Endodermal cell (in vitro differentiated cells): ENCODE results near the gene RNF223. TPM values are rescaled to one million over a fixed set of nuclear protein-coding genes. Genes with fewer than 3 reads are reported as not detected.

Experiments used
- DNase-seq: peaks from one replicate; pipeline ENCODE4 v3.0.0-alpha.2; 2017
- H3K27ac ChIP-seq: 2 replicates; pipeline ENCODE4 v1.5.1; 2013; ENCODE audit warnings: mild to moderate bottlenecking, low read depth, low read length, moderate library complexity
- H3K27me3 ChIP-seq: 2 replicates; pipeline ENCODE4 v1.6.1; 2013; ENCODE audit warnings: mild to moderate bottlenecking, low read length, moderate library complexity; ENCODE audit not compliant: insufficient read depth, control insufficient read depth, poor library complexity, severe bottlenecking
- H3K36me3 ChIP-seq: 2 replicates; pipeline ENCODE4 v1.7.0; 2013; ENCODE audit warnings: mild to moderate bottlenecking, low read length, moderate library complexity; ENCODE audit not compliant: control insufficient read depth, insufficient read depth
- H3K4me1 ChIP-seq: one replicate; pipeline ENCODE4 v1.7.0; 2013; ENCODE audit warnings: low read length; ENCODE audit not compliant: control insufficient read depth, insufficient read depth
- H3K4me3 ChIP-seq: 2 replicates; pipeline ENCODE4 v1.5.1; 2013; ENCODE audit warnings: mild to moderate bottlenecking, low read length, moderate library complexity
- H3K9ac ChIP-seq: 2 replicates; pipeline ENCODE4 v1.6.1; 2013; ENCODE audit warnings: mild to moderate bottlenecking, low read length, moderate library complexity; ENCODE audit not compliant: poor library complexity, severe bottlenecking; ENCODE audit errors: extremely low read depth
- H3K9me3 ChIP-seq: 2 replicates; pipeline ENCODE4 v1.6.1; 2013; ENCODE audit warnings: mild to moderate bottlenecking, low read length, moderate library complexity; ENCODE audit not compliant: control insufficient read depth
- H3K27ac Mint-ChIP-seq: 2 replicates; pipeline ENCODE4 v1.8.0; 2020; ENCODE audit warnings: mixed read lengths
- H3K27me3 Mint-ChIP-seq: 2 replicates; pipeline ENCODE4 v1.8.0; 2021; ENCODE audit warnings: mild to moderate bottlenecking, mixed read lengths; ENCODE audit not compliant: insufficient read depth
- H3K36me3 Mint-ChIP-seq: 2 replicates; pipeline ENCODE4 v1.8.0; 2020; ENCODE audit warnings: low read depth, mixed read lengths
- H3K4me1 Mint-ChIP-seq: 2 replicates; pipeline ENCODE4 v1.8.0; 2020; ENCODE audit warnings: mixed read lengths
- H3K4me3 Mint-ChIP-seq: 2 replicates; pipeline ENCODE4 v1.8.0; 2020; ENCODE audit warnings: mild to moderate bottlenecking, moderate library complexity, mixed read lengths
- H3K9me3 Mint-ChIP-seq: 2 replicates; pipeline ENCODE4 v1.8.0; 2020; ENCODE audit warnings: mild to moderate bottlenecking, mixed read lengths
- CTCF ChIP-seq: fragments of 200-600 bp; sonication (generic); conservative IDR thresholded peaks from 2 replicates; pipeline ENCODE4 v1.5.0; 2021; ENCODE audit warnings: antibody characterized with exemption, mild to moderate bottlenecking
- WGBS, 2 experiments: methylation state at CpG; one replicate each; pipeline versions ENCODE4 v1.1.5 to v1.1.7; 2013; ENCODE audit warnings: missing lambda C conversion rate in 2 of 2, mixed read lengths in 1 of 2; ENCODE audit not compliant: insufficient coverage in 1 of 2, insufficient read length in 1 of 2; 5-methylcytosine and 5-hydroxymethylcytosine counted together
- total RNA-seq, 2 donors: library from RNA; stranded (reverse); fragmentation: NEBNext Ultra II Directional in 1 of 2; extraction: Animal tissue kit (Norgen Biotek cat#: 25700) in 1 of 2; gene quantifications; 2 replicates in 1 of 2; 3 replicates in 1 of 2; pipeline ENCODE4 v1.2.1, GENCODE V29; 2021

RNF223 gene
- total RNA-seq, 2 donors from 2014 or later, result not detected

- no peaks in the 10 kb centered on the region for H3K36me3 Mint-ChIP-seq
- H3K27ac ChIP-seq, result no peak overlapping the region
- H3K4me1 Mint-ChIP-seq, result peaks cover 2% of the 10 kb centered on the region
- peaks cover 26% of the 10 kb centered on the region for H3K27me3 ChIP-seq
- no peak overlapping the region for H3K4me3 ChIP-seq
- H3K9me3 ChIP-seq, result no peaks in the 10 kb centered on the region
- DNase-seq, result no peak
- peaks cover 2% of the 10 kb centered on the region for H3K9me3 Mint-ChIP-seq
- no peaks in the 10 kb centered on the region for H3K36me3 ChIP-seq
- no peak overlapping the region for H3K4me3 Mint-ChIP-seq
- H3K4me1 ChIP-seq, result no peaks in the 10 kb centered on the region
- no peak overlapping the region for H3K27ac Mint-ChIP-seq
- peaks cover 23% of the 10 kb centered on the region for H3K27me3 Mint-ChIP-seq
- WGBS, 2 experiments, result 79 to 82% methylated on average over 9 to 13 of the region's 15 CpGs
- TF ChIP-seq CTCF, result no peak
- no peak overlapping the region for H3K9ac ChIP-seq
These were observed 47.5 kb upstream of the RNF223 start for GRCh38 chr1:1121611-1122077.

DNA sequence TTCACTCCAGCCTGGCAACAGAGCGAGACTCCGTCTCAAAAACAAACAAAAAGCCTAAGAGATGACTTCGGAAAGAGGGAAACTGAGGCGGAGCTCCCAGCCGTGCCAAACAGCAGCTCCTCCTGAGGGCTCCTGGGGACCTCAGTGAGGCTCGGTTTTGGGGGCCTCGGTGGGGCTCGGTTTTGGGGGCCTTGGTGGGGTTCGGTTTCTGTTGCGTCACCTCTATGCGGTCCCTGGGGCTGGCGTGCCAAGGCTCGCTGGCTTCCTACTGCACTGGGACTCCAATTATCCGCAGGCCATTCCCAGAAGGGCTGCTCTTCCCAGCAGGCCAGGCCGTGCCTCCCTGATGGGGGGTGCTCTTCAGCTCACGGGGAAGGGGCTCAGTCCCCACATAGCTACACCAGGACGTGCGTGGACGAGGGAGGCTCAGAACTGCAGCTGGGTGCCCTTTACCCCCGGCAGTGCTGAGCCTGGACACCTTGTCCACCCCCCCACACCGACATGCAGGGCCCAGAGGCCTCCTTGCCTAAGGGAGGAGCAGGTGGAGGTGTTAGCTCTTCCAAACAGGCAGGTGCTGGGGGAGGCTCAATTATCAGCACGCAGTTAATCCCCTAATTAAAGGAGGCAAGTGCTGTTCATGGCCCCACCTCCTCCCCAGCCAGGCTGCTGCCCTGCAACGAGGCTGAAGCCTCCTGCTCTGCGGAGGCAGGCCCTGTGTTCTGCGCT, 46.9 kb upstream of the RNF223 start:
- H3K27me3 ChIP-seq, result peaks cover 26% of the 10 kb centered on the region
- TF ChIP-seq CTCF, result no peak
- H3K9ac ChIP-seq, result no peak overlapping the region
- no peak overlapping the region for H3K4me3 Mint-ChIP-seq
- no peak overlapping the region for H3K27ac Mint-ChIP-seq
- no peaks in the 10 kb centered on the region for H3K36me3 ChIP-seq
- H3K9me3 ChIP-seq, result no peaks in the 10 kb centered on the region
- H3K4me1 ChIP-seq, result no peaks in the 10 kb centered on the region
- H3K27me3 Mint-ChIP-seq, result peaks cover 23% of the 10 kb centered on the region
- H3K4me3 ChIP-seq, result no peak overlapping the region
- WGBS, 2 experiments, result 88 to 97% methylated on average over 17 to 24 of the region's 25 CpGs
- H3K9me3 Mint-ChIP-seq, result peaks cover 2% of the 10 kb centered on the region
- H3K36me3 Mint-ChIP-seq, result no peaks in the 10 kb centered on the region
- no peak overlapping the region for H3K27ac ChIP-seq
- peaks cover 2% of the 10 kb centered on the region for H3K4me1 Mint-ChIP-seq
- peak; percentile 38 for DNase-seq

- no peak overlapping the region for H3K4me3 Mint-ChIP-seq
- Histone ChIP-seq H3K4me3 (no peak overlapping the region), H3K27me3 (peaks cover 26% of the 10 kb centered on the region), H3K9ac (no peak overlapping the region), H3K27ac (no peak overlapping the region), H3K36me3 (no peaks in the 10 kb centered on the region), H3K4me1 (no peaks in the 10 kb centered on the region), H3K9me3 (no peaks in the 10 kb centered on the region)
- 68 to 86% methylated on average over 7 to 16 of the region's 16 CpGs for WGBS, 2 experiments
- TF ChIP-seq CTCF, result no peak
- peaks cover 23% of the 10 kb centered on the region for H3K27me3 Mint-ChIP-seq
- H3K36me3 Mint-ChIP-seq, result no peaks in the 10 kb centered on the region
- H3K4me1 Mint-ChIP-seq, result peaks cover 2% of the 10 kb centered on the region
- peak; percentile 39 for DNase-seq
- H3K9me3 Mint-ChIP-seq, result peaks cover 2% of the 10 kb centered on the region
- H3K27ac Mint-ChIP-seq, result no peak overlapping the region
These were observed 46.0 kb upstream of the RNF223 start for GRCh38 chr1:1120096-1120495.
